ENCODE measurements around the gene DBNL. TPM values are rescaled to one million over a fixed set of nuclear protein-coding genes. Genes with fewer than 3 reads are reported as not detected.

DBNL gene
- total and polyA plus RNA-seq, 2 donors (not counting 1 experiment from before 2014, with no cell fraction given) = 335 to 386 TPM

GRCh38 chr7:44051611-44052220 lies 7.2 kb downstream of the DBNL start:
- Histone ChIP-seq H3K9me3 (ENCODE audit: control extremely low read depth in 1 of 3, control insufficient read depth in 2 of 3, insufficient read depth in 1 of 3, low read length in 2 of 3) (no peaks in the 10 kb centered on the region), H3K27me3 (replicated peaks in 1 of 4; ENCODE audit: control extremely low read depth in 1 of 4, control insufficient read depth in 3 of 4, insufficient read depth in 4 of 4, low read length in 3 of 4) (no peaks in the 10 kb centered on the region), H2AFZ (ENCODE audit: insufficient read depth, low read depth, low read length, poor library complexity, severe bottlenecking) (no peak overlapping the region), H4K20me1 (ENCODE audit: control insufficient read depth, insufficient read depth, low read length, poor library complexity, severe bottlenecking) (peaks cover 61% of the 10 kb centered on the region), H3K36me3 (replicated peaks in 1 of 2; ENCODE audit: control extremely low read depth in 1 of 2, control insufficient read depth in 1 of 2, extremely low read depth in 1 of 2, insufficient read depth in 2 of 2, low read length in 1 of 2) (peaks cover 0 to 82% of the 10 kb centered on the region in 2 experiments), H3K9ac (ENCODE audit: low read length) (no peak overlapping the region), H3K4me3 (ENCODE audit: control extremely low read depth in 1 of 5, extremely low read depth in 1 of 5, insufficient read depth in 1 of 5, low read depth in 2 of 5, low read length in 4 of 5) (no peak overlapping the region), H3K27ac (ENCODE audit: low read length in 2 of 2) (peak overlapping the region in 1 of 2 donors; percentile 51), H3K4me1 (ENCODE audit: control insufficient read depth in 2 of 2, insufficient read depth in 2 of 2, low read length in 2 of 2) (peaks cover 74 to 83% of the 10 kb centered on the region in 2 donors), H3K79me2 (ENCODE audit: control insufficient read depth, insufficient read depth, low read length) (peaks cover 96% of the 10 kb centered on the region), H3K4me2 (replicated peaks; ENCODE audit: low read depth, low read length, poor library complexity, severe bottlenecking) (peak overlapping the region; percentile 27)
- intact Hi-C loops (cut with micrococcal nuclease) = no loop called here
- H3K4me1 Mint-ChIP-seq = peaks cover 81% of the 10 kb centered on the region
- 100% methylated on average over 3 of the region's 5 CpGs for WGBS (ENCODE audit: insufficient coverage)
- H3K27ac Mint-ChIP-seq = peak overlapping the region; percentile 37
- no peaks in the 10 kb centered on the region for H3K9me3 Mint-ChIP-seq (ENCODE audit: insufficient read depth)
- ChIA-PET POLR2A (interaction anchor here (0.9 kb wide), 1 partner anchor 29 kb away, joined by 3 read pairs; no protein-coding TSS in a partner anchor), CTCF (interaction anchor here (1.3 kb wide), 1 partner anchor 32 kb away, joined by 3 read pairs; no protein-coding TSS in a partner anchor)
- TF ChIP-seq EZH2 (IDR thresholded peaks at IDR 0.05; ENCODE audit: borderline replicate concordance, insufficient read depth, low read depth, low read length, poor library complexity, severe bottlenecking) (no peak), CTCF (IDR thresholded peaks at IDR 0.05) (no peak)
- H3K27me3 Mint-ChIP-seq = no peaks in the 10 kb centered on the region
- no peak overlapping the region for H3K4me3 Mint-ChIP-seq
- DNase-seq (no peak), ATAC-seq (ENCODE audit: low read depth) (no peak)

- H2AFZ ChIP-seq (ENCODE audit: insufficient read depth, low read depth, low read length, poor library complexity, severe bottlenecking) = no peak overlapping the region
- DNase-seq = no peak
- H3K36me3 ChIP-seq (replicated peaks in 1 of 2; ENCODE audit: control extremely low read depth in 1 of 2, control insufficient read depth in 1 of 2, extremely low read depth in 1 of 2, insufficient read depth in 2 of 2, low read length in 1 of 2) = peaks cover 0 to 88% of the 10 kb centered on the region in 2 experiments
- peaks cover 96% of the 10 kb centered on the region for H3K79me2 ChIP-seq (ENCODE audit: control insufficient read depth, insufficient read depth, low read length)
- intact Hi-C loops (cut with micrococcal nuclease) = no loop called here
- no peak overlapping the region for H3K9ac ChIP-seq (ENCODE audit: low read length)
- H3K4me3 ChIP-seq (ENCODE audit: control extremely low read depth in 1 of 5, extremely low read depth in 1 of 5, insufficient read depth in 1 of 5, low read depth in 2 of 5, low read length in 4 of 5) = no peak overlapping the region
- Mint-ChIP-seq H3K4me3 (no peak overlapping the region), H3K27me3 (no peaks in the 10 kb centered on the region), H3K27ac (peak overlapping the region; percentile 72), H3K9me3 (ENCODE audit: insufficient read depth) (no peaks in the 10 kb centered on the region), H3K4me1 (peaks cover 79% of the 10 kb centered on the region)
- H3K4me1 ChIP-seq (ENCODE audit: control insufficient read depth in 2 of 2, insufficient read depth in 2 of 2, low read length in 2 of 2) = peaks cover 75 to 83% of the 10 kb centered on the region in 2 donors
- CTCF ChIA-PET = interaction anchor here (0.7 to 1.9 kb wide), 3 partner anchors 12 to 33 kb away, joined by 3 to 5 read pairs (median 3); no protein-coding TSS in a partner anchor
- H3K4me2 ChIP-seq (replicated peaks; ENCODE audit: low read depth, low read length, poor library complexity, severe bottlenecking) = no peak overlapping the region
- POLR2A ChIA-PET = interaction anchor here (0.7 kb wide), 1 partner anchor 14 kb away, joined by 6 read pairs; no protein-coding TSS in a partner anchor
- peak overlapping the region in 1 of 2 donors; percentile 38 for H3K27ac ChIP-seq (ENCODE audit: low read length in 2 of 2)
- H4K20me1 ChIP-seq (ENCODE audit: control insufficient read depth, insufficient read depth, low read length, poor library complexity, severe bottlenecking) = peaks cover 59% of the 10 kb centered on the region
- 87% methylated on average over 9 of the region's 12 CpGs for WGBS (ENCODE audit: insufficient coverage)
- no peak for ATAC-seq (ENCODE audit: low read depth)
- no peak for TF ChIP-seq EZH2 (IDR thresholded peaks at IDR 0.05; ENCODE audit: borderline replicate concordance, insufficient read depth, low read depth, low read length, poor library complexity, severe bottlenecking)
- no peak for TF ChIP-seq CTCF (IDR thresholded peaks at IDR 0.05)
- H3K9me3 ChIP-seq (ENCODE audit: control extremely low read depth in 1 of 3, control insufficient read depth in 2 of 3, insufficient read depth in 1 of 3, low read length in 2 of 3) = no peaks in the 10 kb centered on the region
- no peaks in the 10 kb centered on the region for H3K27me3 ChIP-seq (replicated peaks in 1 of 4; ENCODE audit: control extremely low read depth in 1 of 4, control insufficient read depth in 3 of 4, insufficient read depth in 4 of 4, low read length in 3 of 4)
Observed at GRCh38 chr7:44052771-44053365, 8.4 kb downstream of the DBNL start.
